WTC11 (cell line): Measurements from ENCODE around the gene CTXND2.

Experiments used
- MXD4 ChIP-seq: fragments of 250-450 bp; sonication (Bioruptor Pico); IDR thresholded peaks from 2 replicates; pipeline ENCODE4 v1.8.0; 2021; ENCODE audit warnings: mild to moderate bottlenecking, moderate library complexity, borderline replicate concordance
- TF ChIP-seq, protein P1 (sequence below): sonication (generic); formaldehyde crosslinking; IDR thresholded peaks from 2 replicates; pipeline ENCODE4 v1.8.1; 2022; ENCODE audit warnings: mild to moderate bottlenecking, moderate library complexity, missing genetic modification reagents
- TF ChIP-seq, protein P2 (sequence below): fragments of 200-600 bp; IDR thresholded peaks from 2 replicates; pipeline ENCODE4 v1.8.0; 2022; ENCODE audit warnings: antibody characterized with exemption
- TF ChIP-seq, protein P3 (sequence below): fragments of 250-450 bp; sonication (Bioruptor Pico); IDR thresholded peaks from 2 replicates; pipeline ENCODE4 v2.1.2; 2022; ENCODE audit warnings: mild to moderate bottlenecking, moderate library complexity

DNA sequence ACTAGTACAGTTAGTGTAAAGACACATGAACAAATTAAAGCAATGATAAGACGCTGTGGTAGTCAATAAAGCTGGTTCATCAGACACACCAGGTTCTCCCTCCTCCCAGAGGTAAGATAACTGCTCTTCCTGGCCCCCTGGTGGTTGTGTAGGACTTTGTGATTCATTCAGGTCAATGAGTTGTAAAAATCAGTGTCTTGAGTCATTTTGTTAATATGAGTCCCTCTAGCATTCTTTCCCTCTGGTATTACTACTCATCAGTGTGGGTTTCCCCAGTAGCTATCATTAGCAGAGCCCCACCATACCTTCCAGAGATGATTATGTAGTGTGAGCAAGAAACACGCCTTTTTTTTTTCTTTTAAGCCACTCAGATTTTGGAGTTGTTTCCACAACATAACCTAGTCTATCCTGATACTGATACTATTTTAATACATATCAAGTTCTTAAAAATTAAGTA is 35.6 kb downstream of the CTXND2 start:
- TF ChIP-seq, protein P1, sequence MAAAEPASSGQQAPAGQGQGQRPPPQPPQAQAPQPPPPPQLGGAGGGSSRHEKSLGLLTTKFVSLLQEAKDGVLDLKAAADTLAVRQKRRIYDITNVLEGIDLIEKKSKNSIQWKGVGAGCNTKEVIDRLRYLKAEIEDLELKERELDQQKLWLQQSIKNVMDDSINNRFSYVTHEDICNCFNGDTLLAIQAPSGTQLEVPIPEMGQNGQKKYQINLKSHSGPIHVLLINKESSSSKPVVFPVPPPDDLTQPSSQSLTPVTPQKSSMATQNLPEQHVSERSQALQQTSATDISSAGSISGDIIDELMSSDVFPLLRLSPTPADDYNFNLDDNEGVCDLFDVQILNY (CRISPR knock-in tag), result no peak
- no peak for TF ChIP-seq MXD4 (CRISPR knock-in tag)
- TF ChIP-seq, protein P2, sequence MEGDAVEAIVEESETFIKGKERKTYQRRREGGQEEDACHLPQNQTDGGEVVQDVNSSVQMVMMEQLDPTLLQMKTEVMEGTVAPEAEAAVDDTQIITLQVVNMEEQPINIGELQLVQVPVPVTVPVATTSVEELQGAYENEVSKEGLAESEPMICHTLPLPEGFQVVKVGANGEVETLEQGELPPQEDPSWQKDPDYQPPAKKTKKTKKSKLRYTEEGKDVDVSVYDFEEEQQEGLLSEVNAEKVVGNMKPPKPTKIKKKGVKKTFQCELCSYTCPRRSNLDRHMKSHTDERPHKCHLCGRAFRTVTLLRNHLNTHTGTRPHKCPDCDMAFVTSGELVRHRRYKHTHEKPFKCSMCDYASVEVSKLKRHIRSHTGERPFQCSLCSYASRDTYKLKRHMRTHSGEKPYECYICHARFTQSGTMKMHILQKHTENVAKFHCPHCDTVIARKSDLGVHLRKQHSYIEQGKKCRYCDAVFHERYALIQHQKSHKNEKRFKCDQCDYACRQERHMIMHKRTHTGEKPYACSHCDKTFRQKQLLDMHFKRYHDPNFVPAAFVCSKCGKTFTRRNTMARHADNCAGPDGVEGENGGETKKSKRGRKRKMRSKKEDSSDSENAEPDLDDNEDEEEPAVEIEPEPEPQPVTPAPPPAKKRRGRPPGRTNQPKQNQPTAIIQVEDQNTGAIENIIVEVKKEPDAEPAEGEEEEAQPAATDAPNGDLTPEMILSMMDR, result peak; percentile 53
- TF ChIP-seq, protein P3, sequence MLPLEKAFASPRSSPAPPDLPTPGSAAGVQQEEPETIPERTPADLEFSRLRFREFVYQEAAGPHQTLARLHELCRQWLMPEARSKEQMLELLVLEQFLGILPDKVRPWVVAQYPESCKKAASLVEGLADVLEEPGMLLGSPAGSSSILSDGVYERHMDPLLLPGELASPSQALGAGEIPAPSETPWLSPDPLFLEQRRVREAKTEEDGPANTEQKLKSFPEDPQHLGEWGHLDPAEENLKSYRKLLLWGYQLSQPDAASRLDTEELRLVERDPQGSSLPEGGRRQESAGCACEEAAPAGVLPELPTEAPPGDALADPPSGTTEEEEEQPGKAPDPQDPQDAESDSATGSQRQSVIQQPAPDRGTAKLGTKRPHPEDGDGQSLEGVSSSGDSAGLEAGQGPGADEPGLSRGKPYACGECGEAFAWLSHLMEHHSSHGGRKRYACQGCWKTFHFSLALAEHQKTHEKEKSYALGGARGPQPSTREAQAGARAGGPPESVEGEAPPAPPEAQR, result no peak
